D721Med (cell line): ENCODE measurements around the gene CHD6.

Source experiments
- DNase-seq: peaks from one replicate; pipeline ENCODE4 v3.0.0; 2011; ENCODE audit warnings: low spot score; ENCODE audit not compliant: insufficient read length
- FAIRE-seq: peaks from 2 replicates; lab custom pipeline; 2011; peaks lifted over from hg19 to GRCh38; lab: Jason Lieb, UNC
- TF ChIP-seq, protein P1 (sequence below): IDR thresholded peaks from 2 replicates; pipeline ENCODE4 v1.5.1; 2012; ENCODE audit warnings: mild to moderate bottlenecking, control low read depth; ENCODE audit not compliant: insufficient read depth; ENCODE audit errors: missing control alignments

Gene CHD6

DNA sequence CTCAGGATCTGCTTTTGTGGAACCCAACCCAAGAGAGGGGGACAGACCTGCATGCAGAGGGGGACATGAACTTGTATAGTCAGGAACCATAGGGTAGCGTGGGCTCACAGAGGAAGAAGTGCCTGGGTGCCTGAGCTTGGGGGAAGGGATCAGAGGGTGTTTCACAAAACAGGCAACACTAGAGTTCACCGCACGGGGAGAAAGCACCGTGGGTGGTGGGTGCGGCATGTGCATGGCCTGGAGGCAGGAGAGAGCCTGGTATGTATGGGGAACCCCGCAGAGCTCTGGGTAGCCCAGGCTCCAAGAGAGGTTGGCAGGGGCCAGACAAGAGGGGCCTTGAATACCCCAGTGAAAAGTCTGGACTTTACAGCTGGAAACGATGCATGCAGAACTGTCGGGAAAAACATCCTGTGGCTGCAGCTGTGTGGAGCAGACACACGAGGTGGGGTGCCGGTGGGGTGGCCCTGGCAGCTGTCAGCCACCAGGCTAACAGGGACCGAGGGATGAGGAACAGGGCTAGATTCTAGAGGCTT is 244.9 kb downstream of the CHD6 start:
- DNase-seq (no peak), FAIRE-seq (no peak)
- TF ChIP-seq, protein P1, sequence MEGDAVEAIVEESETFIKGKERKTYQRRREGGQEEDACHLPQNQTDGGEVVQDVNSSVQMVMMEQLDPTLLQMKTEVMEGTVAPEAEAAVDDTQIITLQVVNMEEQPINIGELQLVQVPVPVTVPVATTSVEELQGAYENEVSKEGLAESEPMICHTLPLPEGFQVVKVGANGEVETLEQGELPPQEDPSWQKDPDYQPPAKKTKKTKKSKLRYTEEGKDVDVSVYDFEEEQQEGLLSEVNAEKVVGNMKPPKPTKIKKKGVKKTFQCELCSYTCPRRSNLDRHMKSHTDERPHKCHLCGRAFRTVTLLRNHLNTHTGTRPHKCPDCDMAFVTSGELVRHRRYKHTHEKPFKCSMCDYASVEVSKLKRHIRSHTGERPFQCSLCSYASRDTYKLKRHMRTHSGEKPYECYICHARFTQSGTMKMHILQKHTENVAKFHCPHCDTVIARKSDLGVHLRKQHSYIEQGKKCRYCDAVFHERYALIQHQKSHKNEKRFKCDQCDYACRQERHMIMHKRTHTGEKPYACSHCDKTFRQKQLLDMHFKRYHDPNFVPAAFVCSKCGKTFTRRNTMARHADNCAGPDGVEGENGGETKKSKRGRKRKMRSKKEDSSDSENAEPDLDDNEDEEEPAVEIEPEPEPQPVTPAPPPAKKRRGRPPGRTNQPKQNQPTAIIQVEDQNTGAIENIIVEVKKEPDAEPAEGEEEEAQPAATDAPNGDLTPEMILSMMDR: no peak

DNA sequence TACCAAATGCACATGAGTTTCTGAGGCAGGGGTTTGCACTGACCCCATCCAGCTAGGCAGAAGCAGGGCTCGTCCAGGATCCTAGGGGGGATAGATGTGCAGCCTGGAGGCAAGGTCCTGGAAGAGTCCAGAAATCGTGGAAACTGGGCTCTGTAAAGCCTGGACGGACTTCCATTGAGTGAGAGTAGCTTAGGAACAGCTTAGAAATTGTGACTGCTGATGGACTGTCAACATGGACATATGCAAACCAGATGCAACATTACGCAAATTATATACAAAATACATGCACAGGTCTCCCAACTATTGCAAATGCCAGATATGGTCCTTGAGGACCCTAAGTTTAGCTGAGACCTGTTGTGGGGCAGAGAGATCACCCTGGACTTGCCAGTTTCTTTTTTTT is 246.8 kb downstream of the CHD6 start:
- TF ChIP-seq, protein P1: no peak
- FAIRE-seq (no peak), DNase-seq (no peak)

DNA sequence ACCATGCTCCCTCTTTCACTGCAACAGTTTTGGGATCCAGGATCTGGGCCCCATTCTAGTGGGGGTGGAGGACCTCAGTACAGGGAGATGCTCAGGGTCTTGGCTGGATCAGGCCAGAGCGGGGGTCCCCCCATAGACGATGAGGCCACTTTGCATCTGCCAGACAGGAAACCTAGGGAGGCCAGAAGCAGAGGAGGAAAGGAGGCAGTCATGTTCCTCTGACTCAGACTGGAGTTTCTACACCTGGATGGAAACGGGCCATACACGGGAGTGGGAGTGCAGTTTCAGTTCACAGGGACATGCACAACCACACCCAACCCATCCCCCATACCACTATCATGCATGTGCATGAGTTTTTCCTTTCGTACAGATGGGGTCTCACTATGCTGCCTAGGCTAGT is 248.0 kb downstream of the CHD6 start:
- TF ChIP-seq, protein P1: no peak
- FAIRE-seq: no peak
- DNase-seq: no peak

DNA sequence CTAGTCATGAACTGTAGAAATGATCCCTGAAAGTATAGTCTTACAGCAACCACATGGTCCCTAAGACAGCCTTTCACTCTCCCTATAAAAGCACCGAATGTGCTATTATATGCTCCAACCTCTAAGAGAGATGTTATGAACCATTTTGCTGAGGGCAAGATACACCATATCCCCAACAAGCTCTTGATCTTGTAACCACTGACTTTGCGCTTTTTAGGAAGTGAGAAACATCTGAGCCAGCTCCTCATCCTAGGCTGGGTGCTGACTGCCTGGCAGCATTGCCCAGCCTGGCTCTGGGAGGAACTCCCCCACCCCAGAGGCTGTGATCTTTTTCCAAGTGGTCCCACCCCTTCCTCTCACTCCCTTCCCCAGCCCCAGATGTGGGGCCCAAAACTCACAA is 248.5 kb downstream of the CHD6 start:
- no peak for FAIRE-seq
- TF ChIP-seq, protein P1: no peak
- no peak for DNase-seq

DNA sequence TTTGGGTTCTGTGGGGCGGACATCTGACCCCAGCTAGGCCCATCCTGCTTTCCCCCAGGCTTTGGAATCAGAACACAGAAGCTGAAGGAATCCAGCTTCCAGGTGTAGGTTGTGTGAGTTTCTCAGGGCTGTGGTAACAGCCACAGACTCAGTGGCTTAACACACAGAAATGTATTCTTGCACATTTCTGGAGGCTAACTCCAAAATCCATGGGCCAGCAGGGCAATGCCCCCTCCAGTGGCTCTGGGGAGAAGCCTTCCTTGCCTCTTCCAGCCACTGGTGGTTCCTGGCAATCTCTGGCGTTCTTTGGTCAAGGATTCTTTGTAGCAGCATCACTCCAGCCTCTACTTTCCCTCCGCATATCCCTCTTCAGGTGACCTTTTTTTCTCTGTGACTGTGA is 250.2 kb downstream of the CHD6 start:
- DNase-seq (no peak), FAIRE-seq (no peak)
- TF ChIP-seq, protein P1: no peak

DNA sequence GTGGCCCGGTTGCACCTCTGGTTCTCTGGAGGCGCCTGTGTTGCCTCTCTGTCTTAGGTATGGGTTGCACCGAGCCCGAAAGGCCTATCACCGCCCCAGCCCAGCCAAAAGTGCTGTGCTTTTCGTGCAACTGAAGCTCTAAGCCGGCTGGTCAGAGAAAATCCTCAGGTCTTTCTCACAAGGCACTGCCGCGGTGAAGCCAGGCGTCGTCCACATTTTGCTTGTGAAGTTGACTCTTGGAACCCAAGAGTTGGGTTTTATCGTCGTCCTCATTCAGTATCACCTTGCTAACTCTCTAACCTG is 250.8 kb downstream of the CHD6 start:
- DNase-seq (no peak), FAIRE-seq (no peak)

More for the DNA sequence above, 250.8 kb downstream of the CHD6 start:
- TF ChIP-seq, protein P1: no peak
